GM12878 (cell line): ENCODE data around the gene CRYGA. TPM values are rescaled to one million over a fixed set of nuclear protein-coding genes. Genes with fewer than 3 reads are reported as not detected.

ENCODE experiments used
- ATAC-seq: fragments of 200-7000 bp; cut with Tn5 transposase; 3 replicates; pipeline ENCODE4 v1.9.1; 2020; ENCODE audit warnings: mild to moderate bottlenecking, moderate library complexity
- Bru-seq: library from RNA; stranded (reverse); fragments of 400-500 nt; gene quantifications from one replicate; lab custom pipeline; 2021; lab: Mats Ljungman, UMichigan
- BruChase-seq, 2 experiments: library from RNA; stranded (reverse); fragments of 400-500 nt; gene quantifications; one replicate each; lab custom pipeline; 2021; lab: Mats Ljungman, UMichigan
- BruUV-seq: library from RNA; stranded (reverse); fragments of 400-500 nt; replicated peaks from 2 replicates; lab custom pipeline; 2021; lab: Mats Ljungman, UMichigan
- CTCF ChIA-PET: fragments of 300-600 bp; sonication (Branson Sonifier 250); formaldehyde crosslinking; extraction: SDS; loops from one replicate; lab custom pipeline; 2021; ENCODE audit warnings: inconsistent platforms; lab: Yijun Ruan, JAX
- POLR2A ChIA-PET: fragments of 350-600 bp; formaldehyde crosslinking; extraction: SDS; loops from one replicate; lab custom pipeline; 2021; ENCODE audit warnings: inconsistent platforms; lab: Charles Lee
- RAD21 ChIA-PET: fragments of 300-600 bp; sonication (Branson Sonifier 250); formaldehyde crosslinking; loops from one replicate; lab custom pipeline; 2023; ENCODE audit warnings: antibody characterized with exemption; ENCODE audit not compliant: unreplicated experiment; lab: Charles Lee
- SMC1A ChIA-PET: fragments of 300-600 bp; sonication (Branson Sonifier 250); formaldehyde crosslinking; loops from one replicate; lab custom pipeline; 2023; ENCODE audit not compliant: unreplicated experiment, uncharacterized antibody; lab: Charles Lee
- DNase-seq: peaks from one replicate; pipeline ENCODE4 v3.0.0-alpha.2; 2011; ENCODE audit warnings: low read depth, low spot score
- FAIRE-seq: peaks from 3 replicates; lab custom pipeline; 2011; peaks lifted over from hg19 to GRCh38; lab: Jason Lieb, UNC
- H2AFZ ChIP-seq: 2 replicates; pipeline ENCODE4 v1.6.0; 2011; ENCODE audit warnings: low read depth, low read length, control low read depth; ENCODE audit not compliant: control insufficient read depth
- H3K27ac ChIP-seq: 2 replicates; pipeline ENCODE4 v1.5.1; 2011; ENCODE audit warnings: control low read depth; ENCODE audit not compliant: control insufficient read depth, insufficient read depth
- H3K27me3 ChIP-seq, 2 experiments: replicated peaks in 1 of 2; 2 replicates each; pipeline versions ENCODE4 v1.6.0 to v1.6.1; 2011; ENCODE audit warnings: low read length in 1 of 2; ENCODE audit not compliant: control insufficient read depth in 2 of 2, insufficient read depth in 2 of 2
- H3K36me3 ChIP-seq, 2 experiments: 2 replicates each; pipeline ENCODE4 v1.5.1; 2011; ENCODE audit warnings: low read length in 1 of 2; ENCODE audit not compliant: control insufficient read depth in 2 of 2, insufficient read depth in 2 of 2
- H3K4me1 ChIP-seq: 2 replicates; pipeline ENCODE4 v1.6.1; 2011; ENCODE audit warnings: mild to moderate bottlenecking, low read length, moderate library complexity, mixed read lengths; ENCODE audit not compliant: control insufficient read depth, insufficient read depth
- H3K4me2 ChIP-seq: 2 replicates; pipeline ENCODE4 v1.6.0; 2011; ENCODE audit warnings: control low read depth; ENCODE audit not compliant: control insufficient read depth, insufficient read depth
- H3K4me3 ChIP-seq: fragments of 200-600 bp; sonication (generic); 2 replicates; pipeline ENCODE4 v1.5.1; 2016
- H3K79me2 ChIP-seq: 2 replicates; pipeline ENCODE4 v1.6.0; 2011; ENCODE audit warnings: low read length; ENCODE audit not compliant: control insufficient read depth, insufficient read depth
- H3K9ac ChIP-seq: 2 replicates; pipeline ENCODE4 v1.8.0; 2011; ENCODE audit warnings: low read length, control low read depth, mixed read lengths; ENCODE audit not compliant: control insufficient read depth, insufficient read depth
- H3K9me3 ChIP-seq: replicated peaks from 3 replicates; pipeline ENCODE4 v1.5.1; 2011; ENCODE audit warnings: mild to moderate bottlenecking, low read length; ENCODE audit not compliant: control insufficient read depth, insufficient read depth
- H4K20me1 ChIP-seq: 2 replicates; pipeline ENCODE4 v1.6.0; 2011; ENCODE audit not compliant: control insufficient read depth, insufficient read depth
- ATF2 ChIP-seq: IDR thresholded peaks from 2 replicates; pipeline ENCODE4 v1.6.1; 2012; ENCODE audit warnings: low read length, inconsistent platforms
- CEBPZ ChIP-seq: fragments of 150-350 bp; IDR thresholded peaks from 2 replicates; pipeline ENCODE4 v1.6.1; 2016; ENCODE audit warnings: low read depth, low read length
- CTCF ChIP-seq, 3 experiments: IDR thresholded peaks in 2 of 3; conservative IDR thresholded peaks in 1 of 3; 2 replicates each; pipeline ENCODE4 v1.5.1; 2011; ENCODE audit warnings: low read depth in 3 of 3, low read length in 3 of 3, mild to moderate bottlenecking in 3 of 3, control low read depth in 2 of 3, moderate library complexity in 2 of 3, inconsistent platforms in 1 of 3, mixed read lengths in 1 of 3; ENCODE audit not compliant: control insufficient read depth in 2 of 3, insufficient read depth in 1 of 3; ENCODE audit errors: extremely low read depth in 1 of 3
- E2F4 ChIP-seq: IDR thresholded peaks from 2 replicates; pipeline ENCODE4 v1.6.1; 2012; ENCODE audit warnings: low read depth, low read length, improper control_type of control experiment
- EED ChIP-seq: sonication (generic); IDR thresholded peaks from 2 replicates; pipeline ENCODE4 v1.6.1; 2016; ENCODE audit warnings: antibody characterized with exemption, low read depth
- EZH2 ChIP-seq: IDR thresholded peaks from 2 replicates; pipeline ENCODE4 v1.6.1; 2012; ENCODE audit warnings: low read depth, mild to moderate bottlenecking, control low read depth, inconsistent platforms, low read length, borderline replicate concordance; ENCODE audit not compliant: control insufficient read depth
- HDAC2 ChIP-seq: fragments of 200-600 bp; sonication (generic); IDR thresholded peaks from 2 replicates; pipeline ENCODE4 v1.6.1; 2017
- JUND ChIP-seq: IDR thresholded peaks from 2 replicates; pipeline ENCODE4 v1.6.1; 2012; ENCODE audit warnings: low read depth, mild to moderate bottlenecking, low read length, improper control_type of control experiment, moderate library complexity
- MEF2B ChIP-seq: fragments of 450-650 bp; IDR thresholded peaks from 2 replicates; pipeline ENCODE4 v1.6.1; 2018; ENCODE audit warnings: mild to moderate bottlenecking, moderate library complexity; ENCODE audit not compliant: partially characterized antibody, poor library complexity, severe bottlenecking
- POU2F2 ChIP-seq: IDR thresholded peaks from 3 replicates; pipeline ENCODE4 v1.6.1; 2011; ENCODE audit warnings: low read depth, mild to moderate bottlenecking, low read length, borderline replicate concordance
- SRF ChIP-seq, 2 experiments: IDR thresholded peaks; 2 replicates each; pipeline ENCODE4 v1.6.1; 2011; ENCODE audit warnings: low read depth in 2 of 2, low read length in 2 of 2, mild to moderate bottlenecking in 1 of 2, moderate library complexity in 1 of 2
- STAT3 ChIP-seq: IDR thresholded peaks from 2 replicates; pipeline ENCODE4 v1.6.1; 2011; ENCODE audit warnings: low read depth, low read length, improper control_type of control experiment
- TCF12 ChIP-seq: IDR thresholded peaks from 2 replicates; pipeline ENCODE4 v1.6.1; 2011; ENCODE audit warnings: low read depth, mild to moderate bottlenecking, low read length
- YBX1 ChIP-seq: fragments of 450-650 bp; IDR thresholded peaks from 2 replicates; pipeline ENCODE4 v1.6.1; 2016; ENCODE audit warnings: antibody characterized with exemption
- WGBS: methylation state at CpG from one replicate; pipeline ENCODE4 v1.1.6; 2016; ENCODE audit warnings: low lambda C conversion rate; ENCODE audit not compliant: insufficient replicate concordance, insufficient coverage; ENCODE audit errors: missing lambda C conversion rate; 5-methylcytosine and 5-hydroxymethylcytosine counted together
- in situ Hi-C: fragments of 300-500 bp; cut with MboI; formaldehyde crosslinking; loops from 9 replicates; pipeline ENCODE4 v1.14.3; 2018; ENCODE audit warnings: mixed read lengths
- intact Hi-C: fragments of 100-400 bp; cut with micrococcal nuclease; formaldehyde crosslinking; loops from one replicate; pipeline ENCODE4 v1.14.2; 2022; ENCODE audit not compliant: unreplicated experiment
- long read RNA-seq, 2 experiments: library from polyadenylated mRNA; unstranded; transcript quantifications; one replicate each; pipeline ENCODE4 v2.0.0, GENCODE V29; 2019 to 2020
- polyA minus RNA-seq, 3 experiments: library from RNA; depleted of rRNA, polyadenylated mRNA; stranded (reverse); fragments of >200 nt; gene quantifications; 2 replicates each; pipeline ENCODE4 v1.2.3, GENCODE V29; 2011
- polyA plus RNA-seq, 11 experiments: library from polyadenylated mRNA; depleted of rRNA in 4 of 11; unstranded in 6 of 11; stranded (reverse) in 5 of 11; fragments of >200 nt; fragmentation: Nextera tagmentation in 4 of 11; fragmentation: Illumina TruSeq in 1 of 11; extraction: Ambion mirVana in 4 of 11; extraction: Trizol in 1 of 11; gene quantifications; 1 replicate in 1 of 11; 2 replicates in 10 of 11; pipeline versions ENCODE4 v1.2.1 to v1.2.3, GENCODE V29; 2011 to 2016; ENCODE audit warnings: inconsistent platforms in 2 of 11, missing spikeins in 2 of 11, low read depth in 1 of 11
- total RNA-seq, 4 experiments: library from RNA; depleted of rRNA in 3 of 4; stranded (reverse); fragments of >200 nt in 3 of 4; fragmentation: Illumina TruSeq in 1 of 4; extraction: Trizol in 1 of 4; gene quantifications; 2 replicates each; pipeline versions ENCODE4 v1.2.1 to v1.2.3, GENCODE V29; 2013 to 2021

CRYGA gene
- not detected in 2 replicates for total RNA-seq (2013; cell fraction: nucleolus; rRNA removed)
- total RNA-seq (2014; rRNA removed) (not detected in 2 replicates), total RNA-seq (2014; rRNA removed; fragmentation: Illumina TruSeq; extraction: Trizol) (not detected in 2 replicates), total RNA-seq (2021) (not detected in 2 replicates), polyA plus RNA-seq (2011; rRNA removed) (not detected in 2 replicates), polyA plus RNA-seq (2014; fragmentation: Illumina TruSeq; extraction: Trizol) (not detected in 2 replicates), polyA plus RNA-seq (2014; fragmentation: Nextera tagmentation; extraction: Ambion mirVana) (not detected), polyA plus RNA-seq (2014; rRNA removed) (not detected in 2 replicates), polyA plus RNA-seq (2016; fragmentation: Nextera tagmentation; extraction: Ambion mirVana) (not detected), polyA minus RNA-seq (2011; rRNA and poly(A)+ RNA removed) (not detected in 2 replicates), Bru-seq, nascent RNA (not detected), BruChase-seq, experiment 1, labeled RNA remaining after a 6-hour chase (not detected), BruChase-seq, experiment 2, labeled RNA remaining after a 2-hour chase (not detected)
- polyA plus RNA-seq (2011; ENCODE audit: low read depth) = not detected
- not detected in 2 replicates for polyA plus RNA-seq (2011; cell fraction: cytosol; rRNA removed)
- polyA plus RNA-seq (2011; cell fraction: nucleus; rRNA removed) = not detected in 2 replicates
- polyA plus RNA-seq (2012) = not detected in 2 replicates
- not detected in 2 replicates for polyA minus RNA-seq (2011; cell fraction: cytosol; rRNA and poly(A)+ RNA removed)
- not detected in 2 replicates for polyA minus RNA-seq (2011; cell fraction: nucleus; rRNA and poly(A)+ RNA removed)
- long read RNA-seq, experiment 1 = 0 reads
- long read RNA-seq, experiment 2 = 0 reads

- intact Hi-C loops = no loop called here
- H3K36me3 ChIP-seq = no peaks in the 10 kb centered on the region
- H3K4me2 ChIP-seq = no peak within 1 kb of the TSS
- CTCF ChIA-PET = interaction anchor here (1.4 kb wide), 1 partner anchor 11 kb away, joined by 4 read pairs; no protein-coding TSS in a partner anchor
- TF ChIP-seq EZH2 (no peak), ATF2 (no peak), CEBPZ (no peak), E2F4 (no peak), TCF12 (no peak), CTCF (IDR thresholded peaks at IDR 0.05 in 2 of 3, conservative IDR thresholded peaks at IDR 0.05 in 1 of 3; ENCODE audit: control insufficient read depth in 2 of 3, extremely low read depth in 1 of 3, insufficient read depth in 1 of 3, low read depth in 3 of 3, low read length in 3 of 3) (no peak), HDAC2 (no peak), MEF2B (no peak), JUND (no peak), EED (no peak), SRF (IDR thresholded peaks at IDR 0.05; ENCODE audit: low read depth in 2 of 2, low read length in 2 of 2) (no peak), POU2F2 (no peak), STAT3 (no peak), YBX1 (no peak)
- POLR2A ChIA-PET = no interaction called here
- no peaks in the 10 kb centered on the region for H3K27me3 ChIP-seq
- no peaks in the 10 kb centered on the region for H3K9me3 ChIP-seq
- no peak within 1 kb of the TSS for H3K4me3 ChIP-seq
- DNase-seq (no peak), FAIRE-seq (no peak), ATAC-seq (no peak)
- H4K20me1 ChIP-seq = no peaks in the 10 kb centered on the region
- WGBS = 27% methylated on average over 2 of the region's 2 CpGs
- no peaks in the 10 kb centered on the region for H3K79me2 ChIP-seq
- no TSS peak for BruUV-seq
- no peak within 1 kb of the TSS for H2AFZ ChIP-seq
- no peak within 1 kb of the TSS for H3K9ac ChIP-seq
- RAD21 ChIA-PET = no interaction called here
- in situ Hi-C loops = no loop called here
- H3K27ac ChIP-seq = no peak within 1 kb of the TSS
- SMC1A ChIA-PET = interaction anchor here (0.9 kb wide), 1 partner anchor 1228 kb away, joined by 3 read pairs; no protein-coding TSS in a partner anchor
- no peaks in the 10 kb centered on the region for H3K4me1 ChIP-seq
These were observed at the start of gene CRYGA for GRCh38 chr2:208163489-208163888. TSS of gene CRYGA (minus strand) at chr2:208163589. CDS start at chr2:208163556, 33 bp downstream.
